GM18858 (cell line): ENCODE data around the gene FMNL2.
"Not testable (repeated sequence)": the region's sequence is repeated elsewhere in the genome, so short reads cannot be mapped to it uniquely, and the experiment has no call there.

ENCODE experiments used
- ATAC-seq: cut with Tn5 transposase; IDR thresholded peaks from one replicate; pipeline ENCODE4 v1.9.1; 2021; ENCODE audit not compliant: unreplicated experiment

FMNL2 gene

DNA sequence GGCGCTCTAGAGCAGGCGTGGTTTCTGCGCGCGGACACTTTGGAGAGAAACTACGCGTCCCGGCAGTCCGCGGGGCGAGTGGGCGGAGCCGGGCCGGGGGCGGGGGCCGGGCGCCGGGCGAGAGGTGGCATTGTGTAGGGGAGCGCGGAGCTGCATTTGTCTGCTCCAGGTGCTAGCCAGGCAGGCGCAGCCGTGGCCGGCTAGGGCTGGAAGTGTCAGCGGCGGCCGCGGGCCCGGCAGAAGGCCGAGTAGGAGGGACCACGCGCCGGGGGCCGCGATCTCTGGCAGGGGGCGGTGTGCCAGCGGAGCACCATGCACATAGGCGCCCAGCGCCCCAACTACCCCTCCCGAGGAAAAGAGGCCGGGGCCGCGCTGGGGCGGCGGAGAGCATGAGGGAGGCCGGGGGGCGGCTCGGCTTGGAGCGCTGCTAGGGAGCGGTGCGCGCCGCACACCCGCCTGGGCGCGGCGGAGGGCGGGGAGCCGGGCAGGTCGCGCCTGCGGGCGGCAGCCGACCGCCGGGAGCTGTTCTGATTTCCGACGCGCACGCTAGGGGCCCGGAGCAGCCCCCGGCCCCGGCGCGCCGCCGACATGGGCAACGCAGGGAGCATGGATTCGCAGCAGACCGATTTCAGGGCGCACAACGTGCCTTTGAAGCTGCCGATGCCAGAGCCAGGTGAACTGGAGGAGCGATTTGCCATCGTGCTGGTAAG, at the start of gene FMNL2:
TSS of gene FMNL2 (plus strand) at position 159 of the 710 bp plus-strand sequence.
- peak; percentile 77 for ATAC-seq

DNA sequence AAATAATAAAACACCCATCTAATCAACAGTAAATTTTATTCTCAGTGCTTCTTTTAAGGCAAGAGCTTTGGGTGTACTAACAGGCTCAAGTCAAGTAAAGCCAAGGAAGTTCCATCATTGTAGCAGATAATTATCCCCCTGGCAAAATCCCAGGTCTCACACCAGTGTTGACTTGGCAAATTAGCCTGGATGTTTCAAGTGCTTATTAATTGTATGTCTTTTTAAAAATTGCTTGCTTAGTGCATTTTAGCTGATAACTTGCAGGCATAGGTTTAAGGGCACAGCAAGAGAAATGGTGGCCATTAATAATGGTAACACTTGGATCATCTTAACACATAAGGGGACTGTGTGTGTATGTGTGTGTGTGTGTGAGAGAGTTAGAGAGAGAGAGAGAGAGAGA, 42.0 kb upstream of the FMNL2 start:
- no peak for ATAC-seq

DNA sequence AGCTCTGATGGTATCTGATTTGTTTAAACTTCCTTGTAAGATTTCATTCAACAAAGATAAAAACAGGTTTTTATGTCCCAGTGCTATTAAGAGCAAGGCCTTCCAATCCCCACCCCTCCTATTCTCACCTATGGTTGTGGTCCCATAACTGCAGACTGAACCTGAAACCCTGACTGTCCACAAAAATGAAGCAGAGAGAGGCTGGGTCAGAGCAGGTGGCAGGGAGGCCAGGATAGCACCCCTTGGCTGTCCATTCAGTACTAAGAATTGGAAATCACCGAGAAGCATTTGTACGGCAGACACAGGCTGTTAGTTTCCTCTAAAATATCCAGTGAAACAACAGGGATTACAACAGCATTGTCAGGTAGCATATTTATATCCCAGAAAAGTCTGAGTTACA, 37.3 kb upstream of the FMNL2 start:
- no peak for ATAC-seq

GRCh38 chr2:152298754-152299153, 36.2 kb upstream of the FMNL2 start:
- no peak for ATAC-seq

DNA sequence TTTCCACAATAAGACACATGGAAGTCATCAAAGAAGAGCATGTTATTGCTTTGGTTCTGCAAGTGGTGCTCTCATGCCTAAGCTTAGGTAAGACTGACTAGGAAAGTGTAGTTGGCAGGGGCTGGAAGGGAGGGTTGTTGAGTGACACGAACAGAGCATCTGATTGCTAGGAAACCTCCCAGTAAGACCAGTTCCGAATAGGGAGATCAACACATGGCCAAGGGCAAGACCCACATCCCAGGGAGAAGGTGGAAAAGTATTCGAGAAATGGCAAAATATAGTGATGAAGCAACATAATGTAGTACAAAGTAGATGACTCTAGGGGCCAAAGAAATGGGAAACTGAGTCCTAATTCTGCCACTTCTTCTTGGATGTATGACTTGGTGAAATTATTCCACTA, 33.8 kb upstream of the FMNL2 start:
- no peak for ATAC-seq

DNA sequence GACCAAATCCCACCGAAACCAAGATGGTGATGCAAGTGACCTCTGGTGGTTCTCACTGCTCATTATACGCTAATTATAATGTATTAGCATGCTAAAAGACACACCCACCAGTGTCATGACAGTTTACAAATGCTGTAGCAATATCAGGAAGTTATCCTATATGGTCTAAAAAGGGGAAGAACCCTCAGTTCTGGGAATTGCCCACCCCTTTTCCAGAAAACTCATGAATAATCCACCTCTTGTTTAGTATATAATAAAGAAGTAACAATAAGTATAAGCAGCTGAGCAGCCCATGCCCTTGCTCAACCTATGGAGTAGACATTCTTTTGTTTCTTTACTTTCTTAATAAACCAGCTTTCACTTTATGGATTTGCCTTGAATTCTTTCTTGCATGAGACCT, 31.0 kb upstream of the FMNL2 start:
- no peak for ATAC-seq

GRCh38 chr2:152304836-152305235, 30.1 kb upstream of the FMNL2 start:
- ATAC-seq = no peak

DNA sequence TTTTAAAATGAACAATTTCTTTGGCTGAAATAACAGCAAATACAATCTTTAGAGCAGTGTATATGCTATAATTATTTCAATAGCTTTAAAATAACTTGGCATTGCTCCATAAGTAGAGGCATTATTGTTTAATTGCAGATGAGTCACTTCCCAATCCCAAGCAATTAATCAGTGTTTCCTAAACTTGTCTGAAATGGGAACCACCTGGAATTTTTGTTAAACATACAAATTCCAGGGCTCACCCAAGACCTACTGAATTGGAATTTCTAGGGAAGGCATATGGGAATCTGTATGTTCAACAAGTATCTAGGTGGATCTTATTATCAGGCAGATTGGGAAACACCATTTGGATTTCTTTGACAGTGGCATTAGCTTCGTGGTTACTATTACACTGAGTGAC, 27.1 kb upstream of the FMNL2 start:
- no peak for ATAC-seq

DNA sequence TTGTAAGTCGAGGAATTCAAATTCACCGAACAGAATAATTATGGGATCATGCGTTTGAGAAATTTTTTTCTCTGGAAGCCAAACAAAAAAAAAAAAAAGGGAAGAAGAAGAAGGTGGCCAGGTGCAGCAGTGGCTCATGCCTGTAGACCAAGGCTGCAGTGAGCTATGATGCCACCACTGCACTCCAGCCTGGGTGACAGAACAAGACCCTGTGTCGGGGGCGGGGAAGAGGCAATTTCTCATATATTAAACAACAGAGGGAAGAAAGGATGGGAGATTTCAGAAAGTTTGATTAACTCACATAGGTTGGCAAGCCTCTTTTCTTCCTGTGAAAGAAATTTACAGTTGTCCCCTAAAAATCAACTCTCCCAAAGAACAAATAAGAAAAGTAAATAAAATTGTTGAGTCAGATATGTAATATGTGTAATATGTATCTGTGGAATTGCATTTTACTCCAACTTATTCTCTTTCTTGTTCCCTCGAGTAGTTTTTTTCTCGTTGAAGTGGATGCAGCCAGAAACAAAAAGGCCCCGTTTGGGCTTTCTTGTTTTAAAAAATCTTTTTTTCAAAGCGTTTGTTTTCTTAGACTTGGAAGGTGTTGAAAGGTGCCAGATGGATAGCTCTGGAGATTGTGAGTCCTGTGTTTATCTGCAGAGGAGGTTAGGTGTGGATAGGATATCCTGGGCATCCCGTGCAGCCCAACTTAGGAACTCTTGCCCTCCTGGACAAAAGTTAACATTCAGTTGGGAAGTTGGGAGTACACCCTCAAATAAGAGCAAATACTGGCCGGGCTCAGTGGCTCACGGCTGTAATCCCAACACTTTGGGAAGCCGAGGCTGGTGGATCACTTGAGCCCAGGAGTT, 25.4 kb upstream of the FMNL2 start:
- no peak for ATAC-seq

DNA sequence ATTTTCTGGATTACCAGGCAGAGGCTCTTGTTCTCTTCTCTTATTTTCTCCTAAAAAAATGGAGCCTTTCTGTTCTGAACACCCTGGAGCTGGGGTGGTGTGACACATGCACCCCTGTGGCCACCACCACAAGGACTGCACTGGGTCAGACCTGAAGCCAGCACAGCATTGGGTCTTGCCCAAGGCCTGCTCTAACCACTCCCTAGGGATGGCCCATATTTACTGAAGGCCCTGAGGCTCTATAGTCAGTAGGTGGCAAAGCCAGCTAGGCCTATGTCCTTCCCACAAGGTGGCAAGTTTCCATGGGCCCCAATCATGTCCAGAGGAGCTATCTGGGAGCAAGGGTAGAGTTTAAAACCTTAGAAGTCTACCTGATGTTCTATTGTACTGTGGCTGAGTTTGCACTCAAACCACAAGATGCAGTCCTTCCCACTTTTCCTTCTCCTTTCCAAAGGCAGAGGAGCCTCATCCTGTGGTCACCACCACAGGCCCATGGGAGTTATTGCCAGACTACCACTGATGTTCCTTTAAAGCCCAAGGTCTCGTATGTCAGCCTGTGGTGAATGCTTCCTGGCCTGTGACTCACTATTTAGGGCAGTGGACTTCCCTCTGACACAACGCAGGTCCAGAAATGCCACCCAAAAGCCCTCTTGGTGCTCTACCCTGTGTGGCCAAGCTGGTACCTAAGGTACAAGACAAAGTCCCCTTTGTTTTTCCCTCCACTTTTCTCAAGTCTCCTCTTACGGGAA, 15.0 kb upstream of the FMNL2 start:
- no peak for ATAC-seq

- no peak for ATAC-seq
These were observed 14.2 kb upstream of the FMNL2 start for GRCh38 chr2:152320814-152321213.

DNA sequence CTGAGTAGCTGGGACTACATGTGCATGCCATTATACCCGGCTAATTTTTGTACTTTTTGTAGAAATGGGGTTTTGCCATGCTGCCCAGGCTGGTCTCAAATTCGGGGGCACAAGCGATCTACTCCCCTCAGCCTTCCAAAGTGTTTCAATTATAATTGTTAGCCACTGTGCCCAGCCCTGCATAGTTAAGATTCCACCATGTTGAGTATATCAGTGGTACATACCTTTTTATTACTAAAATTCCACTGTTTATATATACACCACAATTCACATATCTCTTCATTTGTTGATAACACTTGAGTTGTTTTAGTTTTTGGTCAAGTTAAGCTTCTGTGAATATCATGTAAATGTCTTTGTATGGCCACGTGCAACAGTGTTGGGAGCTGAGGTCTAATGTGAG, 12.8 kb upstream of the FMNL2 start:
- ATAC-seq = no peak

- ATAC-seq = not testable (repeated sequence)
These were observed 9.8 kb upstream of the FMNL2 start for GRCh38 chr2:152325126-152325525.

DNA sequence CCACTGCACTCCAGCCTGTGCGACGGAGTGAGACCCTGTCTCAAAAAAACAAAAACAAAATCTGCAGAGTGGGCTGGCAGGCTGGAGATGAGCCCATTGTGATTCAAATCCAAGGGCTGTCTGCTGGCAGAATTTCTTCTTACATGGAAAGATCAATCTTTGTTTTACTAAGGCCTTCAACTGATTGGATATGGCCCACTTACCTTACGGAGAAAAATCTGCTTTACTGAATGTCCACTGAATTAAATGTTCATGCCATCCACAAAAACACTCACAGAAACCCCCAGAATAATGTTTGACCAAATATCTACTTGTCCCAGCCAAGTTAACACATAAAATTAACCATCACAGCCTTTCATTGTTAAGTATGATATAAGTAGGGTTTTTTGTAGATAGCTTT, 8.3 kb upstream of the FMNL2 start:
- no peak for ATAC-seq

DNA sequence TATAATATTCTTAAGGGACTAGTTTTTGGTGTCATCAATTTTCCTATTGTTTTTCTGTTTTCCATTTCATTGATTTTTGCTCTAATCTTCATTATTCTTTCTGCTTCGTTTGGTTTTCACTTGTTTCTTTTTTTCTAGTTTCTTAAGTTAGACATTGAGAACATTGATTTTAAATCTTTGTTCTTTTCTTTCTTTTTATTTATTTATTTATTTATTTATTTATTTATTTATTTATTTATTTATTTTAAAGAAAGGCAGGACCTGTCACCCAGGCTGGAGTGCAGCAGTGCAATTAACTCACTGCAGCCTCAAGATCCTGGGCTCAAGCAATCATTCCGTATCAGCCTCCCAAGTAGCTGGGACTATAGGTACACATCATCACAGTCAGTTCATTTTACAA, 7.0 kb upstream of the FMNL2 start:
- ATAC-seq = no peak

- ATAC-seq = no peak
These were observed 4.6 kb upstream of the FMNL2 start for GRCh38 chr2:152330235-152330866.

DNA sequence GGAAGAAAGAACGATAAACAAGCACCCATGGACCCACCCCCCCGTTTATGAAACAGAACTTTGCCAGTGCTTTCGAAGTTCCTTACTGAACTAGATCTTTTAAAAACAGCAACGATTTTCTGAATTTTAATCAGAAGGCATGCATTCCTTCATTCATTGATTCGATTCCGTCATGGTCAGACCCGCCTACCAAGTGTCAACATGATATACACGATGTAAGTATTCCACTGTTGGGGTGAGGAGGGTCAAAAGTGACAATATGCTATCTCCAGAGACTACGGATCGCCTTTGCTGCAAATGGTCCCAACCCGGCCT, 316 bp upstream of the FMNL2 start:
- ATAC-seq = no peak

DNA sequence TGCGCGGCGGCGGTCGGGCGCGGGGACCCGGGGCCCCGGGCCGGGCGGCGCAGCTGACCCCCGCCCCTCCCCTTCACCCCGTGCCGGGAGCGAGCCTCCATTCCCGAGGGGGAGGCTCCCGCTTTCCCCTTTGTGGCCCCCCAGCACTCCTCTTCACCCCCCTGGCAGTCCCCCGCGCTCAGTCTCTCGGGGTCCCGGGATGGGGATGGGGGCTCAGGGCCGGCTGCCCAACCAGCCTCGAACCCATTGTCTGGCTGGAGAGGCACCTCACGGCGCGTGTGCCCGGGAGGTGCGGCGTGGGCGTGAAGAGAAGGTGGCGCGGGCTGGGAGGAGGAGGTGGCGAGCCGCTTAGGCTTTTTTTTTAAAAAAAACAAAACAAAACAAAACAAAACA, 748 bp downstream of the FMNL2 start:
- ATAC-seq = no peak

- ATAC-seq = no peak
These were observed 1.3 kb downstream of the FMNL2 start for GRCh38 chr2:152336119-152336853.

GRCh38 chr2:152336854-152337510, 2.0 kb downstream of the FMNL2 start:
- no peak for ATAC-seq
